Fibroblast of villous mesenchyme (primary cell): ENCODE results near the gene C16orf95. TPM values are rescaled to one million over a fixed set of nuclear protein-coding genes. Genes with fewer than 3 reads are reported as not detected.

Experiments
- DNase-seq: peaks from one replicate; pipeline ENCODE4 v3.0.0-alpha.2; 2010; ENCODE audit warnings: low read depth
- H3K4me3 ChIP-seq: 2 replicates; pipeline ENCODE4 v1.5.1; 2011; ENCODE audit warnings: low read depth, mild to moderate bottlenecking, low read length
- CTCF ChIP-seq: IDR thresholded peaks from 2 replicates; pipeline ENCODE4 v1.5.1; 2012; ENCODE audit warnings: low read depth, mild to moderate bottlenecking, low read length; ENCODE audit not compliant: insufficient read depth
- total RNA-seq: library from RNA; depleted of rRNA; stranded (reverse); fragments of >200 nt; gene quantifications from 2 replicates; pipeline ENCODE4 v1.2.3, GENCODE V29; 2012

C16orf95 gene
- total RNA-seq, 1 donor = 4.7 TPM

- no peak for DNase-seq
- H3K4me3 ChIP-seq = no peak overlapping the region
- TF ChIP-seq CTCF = no peak
Observed at GRCh38 chr16:87321336-87322107, 4.3 kb upstream of the C16orf95 start.

- TF ChIP-seq CTCF = no peak
- no peak overlapping the region for H3K4me3 ChIP-seq
- DNase-seq = no peak
Observed at GRCh38 chr16:87320510-87321227, 3.5 kb upstream of the C16orf95 start.

- DNase-seq = no peak
- TF ChIP-seq CTCF = no peak
- no peak overlapping the region for H3K4me3 ChIP-seq
Observed at GRCh38 chr16:87319997-87320491, 2.9 kb upstream of the C16orf95 start.

- TF ChIP-seq CTCF = no peak
- no peak overlapping the region for H3K4me3 ChIP-seq
- DNase-seq = no peak
Observed at GRCh38 chr16:87319011-87319410, 1.8 kb upstream of the C16orf95 start.

- DNase-seq = peak; percentile 77
- no peak for TF ChIP-seq CTCF
- H3K4me3 ChIP-seq = peak overlapping the region; percentile 100
Observed at GRCh38 chr16:87317750-87318644, 805 bp upstream of the C16orf95 start.

- no peak for DNase-seq
- TF ChIP-seq CTCF = no peak
- peak overlapping the region; percentile 100 for H3K4me3 ChIP-seq
Observed at GRCh38 chr16:87316450-87316922, 706 bp downstream of the C16orf95 start.
